IMR-90 (cell line): Measurements from ENCODE around the gene CACNA2D3. TPM values are rescaled to one million over a fixed set of nuclear protein-coding genes. Genes with fewer than 3 reads are reported as not detected.

Source experiments
- ATAC-seq: fragments of 200-7000 bp; cut with Tn5 transposase; 2 replicates; pipeline ENCODE4 v1.9.1; 2020; ENCODE audit warnings: low read depth, mild to moderate bottlenecking, moderate library complexity
- BruUV-seq: library from RNA; stranded (reverse); fragments of 400-500 nt; replicated peaks from 2 replicates; lab custom pipeline; 2021; lab: Mats Ljungman, UMichigan
- CTCF ChIA-PET: fragments of 300-600 bp; formaldehyde crosslinking; extraction: SDS; loops from one replicate; lab custom pipeline; 2021; ENCODE audit warnings: antibody characterized with exemption; lab: Yijun Ruan, JAX
- POLR2A ChIA-PET: fragments of 300-600 bp; sonication (Branson Sonifier 250); formaldehyde crosslinking; loops from one replicate; lab custom pipeline; 2022; ENCODE audit warnings: antibody characterized with exemption; ENCODE audit not compliant: unreplicated experiment; lab: Charles Lee
- DNase-seq: peaks from one replicate; pipeline ENCODE4 v3.0.0; 2013
- H2AFZ ChIP-seq: replicated peaks from 2 replicates; pipeline ENCODE3; 2013; ENCODE audit warnings: low read length, mild to moderate bottlenecking; ENCODE audit not compliant: poor library complexity
- H2AK5ac ChIP-seq: 2 replicates; pipeline ENCODE4 v1.6.1; 2013; ENCODE audit warnings: low read depth, low read length, inconsistent platforms
- H2AK9ac ChIP-seq: replicated peaks from 2 replicates; pipeline ENCODE3; 2013; ENCODE audit warnings: mild to moderate bottlenecking, low read depth, low read length, moderate library complexity; ENCODE audit not compliant: poor library complexity
- H2BK120ac ChIP-seq: 2 replicates; pipeline ENCODE4 v1.6.1; 2013; ENCODE audit warnings: low read depth, low read length, inconsistent platforms
- H2BK15ac ChIP-seq: 3 replicates; pipeline ENCODE4 v1.6.1; 2013; ENCODE audit warnings: low read depth, low read length, inconsistent platforms
- H2BK20ac ChIP-seq: 2 replicates; pipeline ENCODE4 v1.6.1; 2013; ENCODE audit warnings: low read depth, mild to moderate bottlenecking, inconsistent platforms, low read length, moderate library complexity
- H2BK5ac ChIP-seq: 2 replicates; pipeline ENCODE4 v1.6.1; 2013; ENCODE audit warnings: mild to moderate bottlenecking, low read depth, low read length, inconsistent platforms; ENCODE audit not compliant: poor library complexity, severe bottlenecking
- H3K14ac ChIP-seq: replicated peaks from 2 replicates; pipeline ENCODE4 v1.6.1; 2013; ENCODE audit warnings: low read depth, low read length, inconsistent platforms
- H3K18ac ChIP-seq: 2 replicates; pipeline ENCODE4 v1.6.1; 2013; ENCODE audit warnings: low read depth, low read length, control low read depth
- H3K23ac ChIP-seq: 2 replicates; pipeline ENCODE4 v1.6.1; 2013; ENCODE audit warnings: low read depth, low read length, inconsistent platforms
- H3K27ac ChIP-seq: 2 replicates; pipeline ENCODE4 v1.5.1; 2013; ENCODE audit warnings: mild to moderate bottlenecking, control low read depth, low read length; ENCODE audit not compliant: insufficient read depth
- H3K27me3 ChIP-seq: 2 replicates; pipeline ENCODE4 v1.6.1; 2013; ENCODE audit warnings: low read length; ENCODE audit not compliant: control insufficient read depth, insufficient read depth
- H3K36me3 ChIP-seq: 2 replicates; pipeline ENCODE4 v1.6.1; 2013; ENCODE audit warnings: low read length, mixed read lengths; ENCODE audit not compliant: control insufficient read depth, insufficient read depth
- H3K4ac ChIP-seq: 2 replicates; pipeline ENCODE4 v1.6.1; 2013; ENCODE audit warnings: low read depth, low read length, inconsistent platforms
- H3K4me1 ChIP-seq: 2 replicates; pipeline ENCODE4 v1.6.1; 2013; ENCODE audit warnings: low read length, mixed read lengths; ENCODE audit not compliant: control insufficient read depth, insufficient read depth
- H3K4me2 ChIP-seq: 2 replicates; pipeline ENCODE4 v1.6.1; 2013; ENCODE audit warnings: low read depth, mild to moderate bottlenecking, control low read depth, low read length, moderate library complexity
- H3K4me3 ChIP-seq: 2 replicates; pipeline ENCODE4 v1.5.1; 2013; ENCODE audit warnings: low read depth, mild to moderate bottlenecking, control low read depth, low read length, moderate library complexity; ENCODE audit not compliant: insufficient read depth
- H3K56ac ChIP-seq: 2 replicates; pipeline ENCODE4 v1.6.1; 2013; ENCODE audit warnings: low read length, inconsistent platforms; ENCODE audit not compliant: insufficient read depth; ENCODE audit errors: extremely low read depth
- H3K79me1 ChIP-seq, 2 experiments: 2 replicates each; pipeline ENCODE4 v1.6.1; 2013; ENCODE audit warnings: low read length in 2 of 2, inconsistent platforms in 1 of 2, low read depth in 1 of 2
- H3K9ac ChIP-seq: 2 replicates; pipeline ENCODE4 v1.6.1; 2013; ENCODE audit warnings: low read depth, low read length, control low read depth
- H3K9me1 ChIP-seq: 2 replicates; pipeline ENCODE4 v1.6.1; 2013; ENCODE audit warnings: low read length, inconsistent platforms; ENCODE audit not compliant: insufficient read depth
- H3K9me3 ChIP-seq: 2 replicates; pipeline ENCODE4 v1.6.1; 2013; ENCODE audit warnings: low read length; ENCODE audit not compliant: control insufficient read depth, insufficient read depth
- H4K20me1 ChIP-seq: 2 replicates; pipeline ENCODE4 v1.6.1; 2013; ENCODE audit warnings: low read length, inconsistent platforms; ENCODE audit not compliant: insufficient read depth
- H4K5ac ChIP-seq: 2 replicates; pipeline ENCODE4 v1.6.1; 2013; ENCODE audit warnings: mild to moderate bottlenecking, low read depth, low read length, control low read depth
- H4K8ac ChIP-seq, 2 experiments: 2 replicates each; pipeline ENCODE4 v1.6.1; 2013; ENCODE audit warnings: low read depth in 2 of 2, low read length in 2 of 2, control low read depth in 1 of 2, inconsistent platforms in 1 of 2
- H4K91ac ChIP-seq: 2 replicates; pipeline ENCODE4 v1.6.1; 2013; ENCODE audit warnings: low read depth, low read length, inconsistent platforms; ENCODE audit not compliant: insufficient read depth
- BHLHE40 ChIP-seq: fragments of 150-350 bp; IDR thresholded peaks from 2 replicates; pipeline ENCODE4 v1.6.1; 2016; ENCODE audit warnings: mild to moderate bottlenecking, low read depth, low read length
- CEBPB ChIP-seq: IDR thresholded peaks from 2 replicates; pipeline ENCODE4 v1.6.1; 2012; ENCODE audit warnings: low read depth, low read length, improper control_type of control experiment
- CHD1 ChIP-seq: IDR thresholded peaks from 2 replicates; pipeline ENCODE4 v1.6.1; 2012; ENCODE audit warnings: low read depth, low read length, improper control_type of control experiment
- FOS ChIP-seq: fragments of 150-350 bp; IDR thresholded peaks from 2 replicates; pipeline ENCODE4 v1.6.1; 2016; ENCODE audit warnings: low read depth, low read length
- MAFK ChIP-seq: IDR thresholded peaks from 2 replicates; pipeline ENCODE4 v1.6.1; 2012; ENCODE audit warnings: low read depth, low read length, improper control_type of control experiment
- MAZ ChIP-seq: IDR thresholded peaks from 2 replicates; pipeline ENCODE4 v1.6.1; 2012; ENCODE audit warnings: low read depth, mild to moderate bottlenecking, low read length, improper control_type of control experiment, moderate library complexity, borderline replicate concordance
- MXI1 ChIP-seq: IDR thresholded peaks from 2 replicates; pipeline ENCODE4 v1.6.1; 2012; ENCODE audit warnings: low read depth, mild to moderate bottlenecking, low read length, moderate library complexity, borderline replicate concordance
- NFE2L2 ChIP-seq: fragments of 150-350 bp; IDR thresholded peaks from 2 replicates; pipeline ENCODE4 v1.6.1; 2016; ENCODE audit warnings: low read depth, mild to moderate bottlenecking, low read length
- POLR2A ChIP-seq: IDR thresholded peaks from 2 replicates; pipeline ENCODE4 v1.6.1; 2012; ENCODE audit warnings: mild to moderate bottlenecking, low read depth, low read length
- RAD21 ChIP-seq: IDR thresholded peaks from 2 replicates; pipeline ENCODE4 v1.6.1; 2012; ENCODE audit warnings: low read length, improper control_type of control experiment
- RCOR1 ChIP-seq: IDR thresholded peaks from 2 replicates; pipeline ENCODE4 v1.6.1; 2012; ENCODE audit warnings: mild to moderate bottlenecking, low read length, improper control_type of control experiment; ENCODE audit not compliant: insufficient replicate concordance
- RFX5 ChIP-seq: IDR thresholded peaks from 2 replicates; pipeline ENCODE4 v1.8.0; 2012; ENCODE audit warnings: low read depth, mild to moderate bottlenecking, low read length, moderate library complexity
- SMC3 ChIP-seq: fragments of 150-350 bp; IDR thresholded peaks from 2 replicates; pipeline ENCODE4 v1.6.1; 2016; ENCODE audit warnings: low read depth, mild to moderate bottlenecking, antibody characterized with exemption, low read length, moderate library complexity
- WGBS, 2 experiments: methylation state at CpG; one replicate each; pipeline versions ENCODE4 v1.1.5 to v1.1.7; 2013; ENCODE audit warnings: missing lambda C conversion rate in 2 of 2; ENCODE audit not compliant: insufficient read length in 1 of 2; ENCODE audit errors: extremely low coverage in 2 of 2; 5-methylcytosine and 5-hydroxymethylcytosine counted together
- dilution Hi-C: fragments of 300-500 bp; cut with HindIII; formaldehyde crosslinking; loops from one replicate; pipeline ENCODE4 v1.14.3; 2018; ENCODE audit warnings: low sequenced_read_pairs; ENCODE audit not compliant: unreplicated experiment
- in situ Hi-C: fragments of 300-500 bp; cut with MboI; formaldehyde crosslinking; loops from 3 replicates; pipeline ENCODE4 v1.14.3; 2019; ENCODE audit warnings: low sequenced_read_pairs, inconsistent platforms, mixed read lengths
- intact Hi-C: fragments of 100-400 bp; cut with micrococcal nuclease; formaldehyde crosslinking; loops from 2 replicates; pipeline ENCODE4 v1.10.0; 2022
- polyA plus RNA-seq, 3 experiments: library from polyadenylated mRNA; depleted of rRNA; stranded (reverse); fragments of >200 nt; gene quantifications; 2 replicates each; pipeline ENCODE4 v1.2.3, GENCODE V29; 2012; ENCODE audit warnings: low replicate concordance in 1 of 3
- total RNA-seq: library from RNA; depleted of rRNA; stranded (reverse); fragments of >200 nt; gene quantifications from 2 replicates; pipeline ENCODE4 v1.2.3, GENCODE V29; 2012
- TF ChIP-seq, protein P1 (sequence below): fragments of 150-350 bp; IDR thresholded peaks from 2 replicates; pipeline ENCODE4 v1.6.1; 2017; ENCODE audit warnings: mild to moderate bottlenecking, antibody characterized with exemption, low read length, low read depth
- TF ChIP-seq, protein P2 (sequence below): fragments of 150-350 bp; IDR thresholded peaks from 2 replicates; pipeline ENCODE4 v1.6.1; 2016; ENCODE audit warnings: low read depth, mild to moderate bottlenecking, low read length, moderate library complexity, borderline replicate concordance
- TF ChIP-seq, protein P3 (sequence below): conservative IDR thresholded peaks from 2 replicates; pipeline ENCODE4 v1.5.1; 2012; ENCODE audit warnings: mild to moderate bottlenecking, low read depth, low read length, improper control_type of control experiment

CACNA2D3 gene
- total and polyA plus RNA-seq, 2 of the 4 experiments (the other 2 are of a cell fraction) = 0.36 to 0.41 TPM

DNA sequence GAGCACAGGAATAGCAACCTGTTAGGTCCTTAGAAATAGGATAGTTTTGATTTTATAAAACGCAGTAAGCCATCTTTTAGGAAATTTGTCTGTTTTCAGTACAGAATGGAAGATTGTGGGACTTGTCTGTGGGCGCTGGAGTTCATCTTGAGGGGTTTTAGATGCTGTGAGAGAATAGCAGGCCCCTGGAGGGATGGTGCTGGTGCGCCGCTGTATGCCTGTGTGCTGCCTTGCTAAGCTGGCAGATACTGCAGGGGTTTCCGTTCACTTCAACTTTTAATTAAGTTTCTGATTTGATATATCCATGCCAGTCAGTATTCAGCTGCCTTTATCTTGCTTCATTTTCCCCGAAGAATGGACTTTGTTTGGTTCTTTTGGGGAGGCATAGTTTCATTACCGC lies 4.2 kb downstream of the CACNA2D3 start:
- H3K4me1 ChIP-seq = no peaks in the 10 kb centered on the region
- no peak overlapping the region for H3K4me2 ChIP-seq
- H3K36me3 ChIP-seq = no peaks in the 10 kb centered on the region
- dilution Hi-C loops (no loop called here), intact Hi-C loops (no loop called here), in situ Hi-C loops (no loop called here)
- no TSS peak for BruUV-seq
- H3K79me1 ChIP-seq = no peaks in the 10 kb centered on the region
- H3K9ac ChIP-seq = no peak overlapping the region
- H4K5ac ChIP-seq = no peak overlapping the region
- no peak overlapping the region for H2BK5ac ChIP-seq
- no peak overlapping the region for H3K56ac ChIP-seq
- H3K27me3 ChIP-seq = peaks cover 17% of the 10 kb centered on the region
- H2BK120ac ChIP-seq = no peak overlapping the region
- no peak overlapping the region for H2BK15ac ChIP-seq
- no peak for DNase-seq
- no peak overlapping the region for H3K18ac ChIP-seq
- WGBS, 2 experiments = 70% methylated on average over 2 of the region's 7 CpGs; no CpG with 5 or more reads in 1 of the 2 experiments
- no peak overlapping the region for H3K4ac ChIP-seq
- no peak overlapping the region for H3K23ac ChIP-seq
- H3K4me3 ChIP-seq = no peak overlapping the region
- no peak overlapping the region for H3K14ac ChIP-seq
- H4K91ac ChIP-seq = no peak overlapping the region
- ATAC-seq = no peak
- TF ChIP-seq MAZ = no peak
- no peak for TF ChIP-seq RCOR1
- no peak for TF ChIP-seq NFE2L2
- no peak for TF ChIP-seq MAFK
- no peak for TF ChIP-seq MXI1
- TF ChIP-seq, protein P1, sequence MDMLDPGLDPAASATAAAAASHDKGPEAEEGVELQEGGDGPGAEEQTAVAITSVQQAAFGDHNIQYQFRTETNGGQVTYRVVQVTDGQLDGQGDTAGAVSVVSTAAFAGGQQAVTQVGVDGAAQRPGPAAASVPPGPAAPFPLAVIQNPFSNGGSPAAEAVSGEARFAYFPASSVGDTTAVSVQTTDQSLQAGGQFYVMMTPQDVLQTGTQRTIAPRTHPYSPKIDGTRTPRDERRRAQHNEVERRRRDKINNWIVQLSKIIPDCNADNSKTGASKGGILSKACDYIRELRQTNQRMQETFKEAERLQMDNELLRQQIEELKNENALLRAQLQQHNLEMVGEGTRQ = no peak
- TF ChIP-seq BHLHE40 = no peak
- TF ChIP-seq FOS = no peak
- TF ChIP-seq CHD1 = no peak
- TF ChIP-seq, protein P2, sequence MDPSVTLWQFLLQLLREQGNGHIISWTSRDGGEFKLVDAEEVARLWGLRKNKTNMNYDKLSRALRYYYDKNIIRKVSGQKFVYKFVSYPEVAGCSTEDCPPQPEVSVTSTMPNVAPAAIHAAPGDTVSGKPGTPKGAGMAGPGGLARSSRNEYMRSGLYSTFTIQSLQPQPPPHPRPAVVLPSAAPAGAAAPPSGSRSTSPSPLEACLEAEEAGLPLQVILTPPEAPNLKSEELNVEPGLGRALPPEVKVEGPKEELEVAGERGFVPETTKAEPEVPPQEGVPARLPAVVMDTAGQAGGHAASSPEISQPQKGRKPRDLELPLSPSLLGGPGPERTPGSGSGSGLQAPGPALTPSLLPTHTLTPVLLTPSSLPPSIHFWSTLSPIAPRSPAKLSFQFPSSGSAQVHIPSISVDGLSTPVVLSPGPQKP = no peak
- no peak for TF ChIP-seq POLR2A
- TF ChIP-seq RAD21 = no peak
- no peak for TF ChIP-seq CEBPB
- TF ChIP-seq, protein P3, sequence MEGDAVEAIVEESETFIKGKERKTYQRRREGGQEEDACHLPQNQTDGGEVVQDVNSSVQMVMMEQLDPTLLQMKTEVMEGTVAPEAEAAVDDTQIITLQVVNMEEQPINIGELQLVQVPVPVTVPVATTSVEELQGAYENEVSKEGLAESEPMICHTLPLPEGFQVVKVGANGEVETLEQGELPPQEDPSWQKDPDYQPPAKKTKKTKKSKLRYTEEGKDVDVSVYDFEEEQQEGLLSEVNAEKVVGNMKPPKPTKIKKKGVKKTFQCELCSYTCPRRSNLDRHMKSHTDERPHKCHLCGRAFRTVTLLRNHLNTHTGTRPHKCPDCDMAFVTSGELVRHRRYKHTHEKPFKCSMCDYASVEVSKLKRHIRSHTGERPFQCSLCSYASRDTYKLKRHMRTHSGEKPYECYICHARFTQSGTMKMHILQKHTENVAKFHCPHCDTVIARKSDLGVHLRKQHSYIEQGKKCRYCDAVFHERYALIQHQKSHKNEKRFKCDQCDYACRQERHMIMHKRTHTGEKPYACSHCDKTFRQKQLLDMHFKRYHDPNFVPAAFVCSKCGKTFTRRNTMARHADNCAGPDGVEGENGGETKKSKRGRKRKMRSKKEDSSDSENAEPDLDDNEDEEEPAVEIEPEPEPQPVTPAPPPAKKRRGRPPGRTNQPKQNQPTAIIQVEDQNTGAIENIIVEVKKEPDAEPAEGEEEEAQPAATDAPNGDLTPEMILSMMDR = no peak
- no peak for TF ChIP-seq RFX5
- no peak for TF ChIP-seq SMC3
- H2BK20ac ChIP-seq = no peak overlapping the region
- H3K27ac ChIP-seq = no peak overlapping the region
- POLR2A ChIA-PET = no interaction called here
- no peaks in the 10 kb centered on the region for H3K9me3 ChIP-seq
- H2AK5ac ChIP-seq = no peak overlapping the region
- CTCF ChIA-PET = no interaction called here
- H3K9me1 ChIP-seq = no peaks in the 10 kb centered on the region
- H4K20me1 ChIP-seq = no peaks in the 10 kb centered on the region
- no peak overlapping the region for H2AFZ ChIP-seq
- no peak overlapping the region for H2AK9ac ChIP-seq
- no peak overlapping the region for H4K8ac ChIP-seq
